HG02870 (cell line): ENCODE measurements around the gene MBD4.
"Not testable (repeated sequence)": the region's sequence is repeated elsewhere in the genome, so short reads cannot be mapped to it uniquely, and the experiment has no call there.

Experiments used
- ATAC-seq: cut with Tn5 transposase; IDR thresholded peaks from one replicate; pipeline ENCODE4 v1.9.1; 2021; ENCODE audit warnings: mild to moderate bottlenecking, moderate library complexity; ENCODE audit not compliant: unreplicated experiment

Gene MBD4

DNA sequence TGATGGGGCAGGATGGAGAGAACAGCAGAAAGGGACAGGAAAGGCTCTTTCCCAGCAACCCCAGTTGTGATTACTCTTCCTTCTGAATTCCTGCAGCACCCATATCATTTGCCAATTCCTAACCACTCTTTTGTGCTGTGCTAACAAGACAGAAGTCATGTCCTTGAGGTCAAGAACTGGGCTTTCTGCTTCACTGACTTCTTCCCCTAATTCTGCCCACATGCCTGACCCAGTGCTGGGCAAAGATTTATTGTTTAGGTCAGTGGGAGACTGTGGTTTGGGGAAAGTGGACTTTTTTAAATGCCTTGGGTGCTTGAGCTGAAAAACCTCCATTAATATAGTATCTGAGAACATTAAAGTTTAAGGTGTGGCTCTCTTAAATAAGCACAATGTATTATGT is 7.1 kb downstream of the MBD4 start:
- ATAC-seq: no peak

DNA sequence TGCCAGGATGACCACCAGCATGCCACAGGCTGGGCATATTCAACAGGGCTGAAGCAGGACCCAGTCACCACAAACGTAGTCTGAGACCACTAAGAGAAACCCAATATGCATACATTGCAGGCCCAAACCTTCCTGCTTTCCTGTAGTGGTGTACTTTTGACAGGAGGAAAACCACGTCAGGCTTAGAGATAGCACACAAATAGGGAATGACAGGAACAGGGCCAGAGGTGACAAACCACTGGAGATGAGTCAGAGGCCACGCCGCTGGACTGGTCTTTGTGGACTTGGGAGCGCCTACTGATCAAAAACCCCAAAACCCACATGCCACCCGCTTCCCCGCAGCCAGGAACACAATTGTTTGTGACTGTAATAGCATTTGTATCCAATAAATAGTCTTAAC is 7.7 kb downstream of the MBD4 start:
- ATAC-seq: no peak

DNA sequence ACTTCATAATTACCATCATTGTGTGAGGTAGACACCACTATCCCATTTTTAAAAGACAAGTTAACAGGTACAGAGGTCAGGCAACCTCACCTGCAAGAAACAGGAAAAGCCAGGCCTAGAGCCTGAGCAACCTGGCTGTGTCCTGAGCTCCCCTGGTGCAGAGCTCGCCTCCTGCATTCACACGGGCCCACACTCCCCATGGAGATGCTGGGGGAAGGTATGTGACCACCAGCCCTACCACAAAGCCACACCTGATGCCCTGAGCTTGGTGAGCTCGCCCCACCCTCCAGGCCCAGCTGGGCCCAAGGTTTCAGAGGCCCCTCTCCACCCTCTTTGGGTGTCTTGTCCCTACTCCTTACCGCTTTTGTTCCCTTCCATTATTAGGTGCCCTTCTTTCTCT is 10.1 kb downstream of the MBD4 start:
- ATAC-seq: no peak

DNA sequence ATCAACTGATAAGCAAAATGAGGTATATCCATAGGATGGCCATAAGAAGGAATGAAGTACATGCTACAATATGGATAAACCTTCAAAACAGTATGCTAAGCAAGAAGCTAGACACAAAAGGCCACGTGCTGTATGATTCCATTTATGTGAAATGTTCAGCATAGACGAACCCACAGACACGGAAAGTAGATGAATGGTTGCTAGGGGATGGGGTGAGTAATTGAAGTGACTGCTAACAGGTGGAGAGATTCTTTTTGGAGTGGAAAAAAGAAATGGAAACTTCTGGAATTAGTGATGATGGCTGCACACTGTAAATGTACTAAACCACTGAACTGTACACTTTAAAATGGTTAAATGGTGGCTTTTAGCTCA is 10.7 kb downstream of the MBD4 start:
- no peak for ATAC-seq

DNA sequence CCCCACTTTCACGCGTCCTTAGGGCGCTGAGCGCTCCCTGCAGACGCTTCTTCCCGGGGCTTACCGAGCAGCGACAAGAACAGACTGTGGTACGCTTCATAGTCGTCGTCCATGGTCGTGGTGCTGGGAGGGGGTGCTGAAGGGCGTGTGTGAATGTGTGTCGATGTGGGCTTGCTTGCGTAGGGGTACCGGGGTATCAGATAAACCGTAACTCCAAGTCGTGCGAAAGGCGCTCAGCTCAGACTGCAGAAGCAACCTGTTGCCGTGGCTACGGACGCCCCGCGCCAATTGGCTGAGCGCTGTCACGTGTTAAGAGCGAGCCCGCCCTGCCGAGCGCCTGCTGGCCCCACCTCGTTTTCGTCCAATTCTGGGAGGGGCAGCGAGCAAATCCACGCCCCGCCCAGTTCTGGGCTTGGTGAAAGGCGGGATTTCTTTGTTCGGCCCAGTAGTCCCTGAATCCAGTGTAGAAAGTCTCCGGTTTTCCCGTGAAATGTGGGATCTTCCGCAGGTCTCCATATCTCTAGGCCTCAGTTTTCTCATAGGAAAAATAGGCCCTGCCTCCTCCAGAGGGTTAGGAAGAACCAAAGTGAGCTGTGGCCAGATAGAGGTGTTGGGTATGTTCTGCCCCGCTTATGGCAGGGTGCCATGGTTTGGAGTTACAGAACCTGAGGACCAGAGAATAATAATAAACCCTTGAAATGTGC is 11.2 kb downstream of the MBD4 start, which contains the start of gene EFCAB12:
TSS of gene EFCAB12 (minus strand) at position 261 of the 704 bp plus-strand sequence. CDS start at position 113, 148 bp downstream.
- peak; percentile 82 for ATAC-seq

DNA sequence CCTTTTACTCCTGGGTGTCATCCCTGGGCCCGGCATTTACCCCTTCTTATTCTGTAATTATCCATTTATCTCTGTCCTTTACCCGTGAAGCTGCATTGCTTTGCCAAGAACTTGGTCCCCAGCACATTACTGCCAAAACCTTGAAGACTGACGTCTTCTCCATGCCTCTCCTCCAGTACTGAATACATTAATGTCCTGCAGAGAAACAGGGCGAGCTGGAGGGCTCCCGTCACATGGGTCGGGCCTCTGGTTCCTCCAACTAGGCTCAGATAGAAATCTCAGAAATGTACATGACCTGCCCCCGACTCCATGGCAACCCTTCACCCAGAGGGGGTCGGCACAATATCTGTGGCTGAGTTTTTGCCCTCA is 11.8 kb downstream of the MBD4 start:
- ATAC-seq: no peak

DNA sequence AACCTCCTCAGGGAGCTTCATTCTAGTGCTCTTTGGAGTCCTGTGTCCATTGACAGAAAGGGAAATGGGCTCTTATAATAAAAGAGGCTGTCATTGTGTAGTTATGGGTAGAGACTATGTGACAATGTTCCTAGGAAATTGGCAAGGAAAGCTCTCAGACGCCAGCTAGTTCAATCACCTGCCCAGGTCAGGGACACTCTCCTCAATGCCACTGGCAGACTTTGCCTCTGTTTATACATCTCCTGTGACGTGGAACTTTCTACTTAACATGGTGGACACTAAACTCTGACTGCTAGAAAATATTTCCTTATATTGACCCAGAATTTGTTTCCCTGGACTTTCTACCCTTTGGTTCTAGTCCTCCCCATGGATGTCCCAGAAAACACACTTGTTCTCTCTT is 14.1 kb downstream of the MBD4 start:
- no peak for ATAC-seq

DNA sequence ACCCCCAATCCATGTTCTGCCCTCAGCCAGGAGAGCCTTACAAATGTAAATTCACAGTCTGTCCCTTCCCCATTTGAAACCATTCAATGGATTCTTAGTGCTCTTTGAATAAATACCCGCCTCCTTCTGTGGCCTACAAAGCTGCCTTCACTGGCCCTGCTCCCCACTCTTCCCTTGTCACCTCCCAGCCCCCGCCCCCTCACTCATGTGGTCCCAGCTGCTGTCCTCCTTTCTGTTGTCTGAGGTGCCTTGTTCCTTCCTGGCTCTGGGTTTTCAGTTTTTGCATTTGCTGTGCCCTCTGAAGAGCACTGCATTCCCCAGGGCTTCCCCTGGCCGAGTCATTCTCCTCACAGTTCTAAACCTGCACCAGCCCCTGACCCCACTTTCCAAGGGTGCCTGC is 14.5 kb downstream of the MBD4 start:
- ATAC-seq: no peak

DNA sequence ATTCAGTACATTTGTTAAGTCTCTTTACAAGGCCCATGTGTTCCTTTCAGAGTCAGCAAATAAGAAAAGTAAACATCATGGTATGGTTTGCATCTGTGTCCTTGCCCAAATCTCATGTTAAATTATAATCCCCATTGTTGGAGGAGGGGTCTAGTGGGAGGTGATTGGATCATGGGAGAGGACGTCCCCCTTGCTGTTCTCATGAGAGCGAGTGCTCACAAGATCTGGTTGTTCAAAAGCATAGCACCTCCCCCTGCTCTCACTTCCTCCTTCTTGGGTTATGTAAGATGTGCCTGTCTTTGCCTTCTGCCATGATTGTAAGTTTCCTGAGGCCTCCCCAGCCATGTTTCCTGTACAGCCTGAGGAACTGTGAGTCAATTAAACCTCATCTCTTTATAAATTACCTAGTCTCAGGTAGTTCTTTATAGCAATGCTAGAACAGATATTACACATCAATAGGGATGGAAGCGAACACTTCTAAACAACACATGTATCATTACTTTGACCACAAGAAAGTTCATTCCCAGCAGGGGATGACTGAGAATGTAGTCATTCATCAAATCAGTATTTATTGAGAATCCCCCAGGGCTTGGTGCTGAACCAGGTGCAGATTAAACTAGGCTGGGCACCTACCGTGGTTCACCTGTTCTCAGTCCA is 15.4 kb downstream of the MBD4 start:
- peak; percentile 47 for ATAC-seq

DNA sequence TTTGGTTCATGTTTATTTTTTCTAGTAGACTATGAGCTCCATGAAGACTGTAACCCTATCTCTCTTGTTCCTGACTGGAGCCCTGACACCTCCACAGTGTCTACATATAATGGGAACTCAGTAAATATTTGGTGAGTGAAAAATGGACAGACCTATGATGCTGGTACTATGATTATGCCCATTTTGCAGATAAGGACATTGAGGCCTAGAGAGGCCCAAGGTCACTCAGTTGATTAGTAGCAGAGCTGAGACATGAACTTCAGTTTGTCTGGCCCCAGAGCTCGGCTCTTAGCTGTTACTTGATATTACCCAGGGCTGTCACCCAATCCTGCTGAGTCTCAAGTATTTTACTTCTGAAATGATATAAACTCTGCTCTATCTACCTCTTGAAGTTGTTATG is 16.9 kb downstream of the MBD4 start:
- ATAC-seq: no peak

DNA sequence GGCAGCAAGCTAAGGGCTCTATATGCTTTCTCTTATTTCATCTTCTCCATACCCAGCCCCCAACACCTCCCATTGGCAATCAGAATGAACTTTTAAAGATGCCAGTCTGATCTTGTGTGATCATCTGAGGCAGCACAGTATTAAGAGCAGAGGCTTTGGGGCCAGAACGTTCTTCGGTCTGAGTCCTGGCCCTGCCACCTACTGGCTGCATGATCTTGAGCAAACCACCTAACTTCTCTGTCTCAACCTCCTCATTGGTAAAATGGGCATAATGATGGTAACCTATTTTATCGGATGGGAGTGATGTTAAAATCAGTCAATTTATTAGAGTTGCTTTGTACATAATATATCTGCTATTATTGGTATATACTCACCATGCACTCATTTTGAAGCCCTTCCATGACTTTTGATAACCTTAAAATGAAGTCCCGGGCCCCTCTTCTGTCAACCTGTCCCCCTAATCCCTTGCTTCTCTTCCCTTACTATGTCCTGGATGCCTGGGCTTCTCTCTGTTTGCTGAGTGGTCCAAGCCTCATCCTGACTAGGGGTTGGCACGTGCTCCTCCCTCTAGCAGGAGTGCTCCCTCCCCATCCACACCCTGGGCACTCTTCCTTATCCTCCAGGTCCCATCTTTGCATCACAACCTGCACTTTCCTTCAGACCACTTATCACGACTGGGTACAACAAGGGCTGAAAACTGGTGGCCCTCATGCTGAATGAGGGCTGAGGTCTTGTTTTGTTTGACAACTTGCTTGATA is 17.6 kb downstream of the MBD4 start:
- ATAC-seq: no peak

DNA sequence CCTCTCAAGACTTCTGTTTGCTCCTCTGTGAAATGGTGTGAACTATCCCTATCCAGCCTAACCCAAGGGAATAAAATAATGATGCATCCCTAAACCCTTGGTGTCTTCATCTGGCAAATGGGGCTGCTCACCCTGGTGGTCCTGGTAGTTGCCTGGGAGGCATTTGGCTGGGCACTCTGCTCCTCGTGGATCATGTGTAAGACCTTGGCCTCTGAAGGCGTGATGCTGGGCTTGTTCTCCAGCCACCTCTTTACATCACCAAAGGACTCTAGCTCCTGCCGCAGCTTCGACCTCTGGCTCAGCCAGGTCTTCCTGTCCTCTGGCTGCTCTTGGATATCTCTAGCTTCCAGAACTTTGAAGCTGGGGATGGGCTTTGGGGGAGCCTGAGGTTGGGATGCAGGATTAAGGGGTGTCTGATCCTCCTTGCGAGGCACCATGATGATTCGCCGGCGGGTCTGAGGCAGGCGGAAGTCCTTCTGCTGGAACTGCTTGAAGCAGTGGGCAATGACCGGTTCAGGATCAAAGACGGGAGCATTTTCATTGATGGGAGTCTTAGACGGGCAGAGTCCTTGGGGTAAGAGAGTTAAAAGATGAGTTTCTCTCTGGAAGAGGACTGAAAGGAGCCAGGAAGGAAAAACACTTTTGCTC is 18.4 kb downstream of the MBD4 start:
- no peak for ATAC-seq

DNA sequence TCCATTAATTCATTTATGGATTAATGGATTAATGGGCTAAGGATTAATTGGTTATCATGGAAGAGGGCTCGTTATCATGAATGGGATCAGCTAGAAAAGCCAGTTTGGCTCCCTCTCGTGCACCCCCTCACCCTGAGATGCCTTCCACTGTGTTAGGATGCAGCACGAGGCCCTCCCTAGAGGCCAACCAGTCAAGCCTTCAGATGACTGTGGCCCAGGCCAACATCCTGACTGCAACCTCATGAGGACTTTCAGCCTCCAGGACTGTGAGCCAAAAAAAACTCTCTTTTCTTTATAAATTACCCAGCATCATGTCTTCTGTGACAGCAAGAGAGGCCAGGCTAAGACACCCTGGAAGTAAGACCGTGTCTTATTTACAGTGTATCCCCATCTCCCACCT is 20.3 kb downstream of the MBD4 start:
- no peak for ATAC-seq

DNA sequence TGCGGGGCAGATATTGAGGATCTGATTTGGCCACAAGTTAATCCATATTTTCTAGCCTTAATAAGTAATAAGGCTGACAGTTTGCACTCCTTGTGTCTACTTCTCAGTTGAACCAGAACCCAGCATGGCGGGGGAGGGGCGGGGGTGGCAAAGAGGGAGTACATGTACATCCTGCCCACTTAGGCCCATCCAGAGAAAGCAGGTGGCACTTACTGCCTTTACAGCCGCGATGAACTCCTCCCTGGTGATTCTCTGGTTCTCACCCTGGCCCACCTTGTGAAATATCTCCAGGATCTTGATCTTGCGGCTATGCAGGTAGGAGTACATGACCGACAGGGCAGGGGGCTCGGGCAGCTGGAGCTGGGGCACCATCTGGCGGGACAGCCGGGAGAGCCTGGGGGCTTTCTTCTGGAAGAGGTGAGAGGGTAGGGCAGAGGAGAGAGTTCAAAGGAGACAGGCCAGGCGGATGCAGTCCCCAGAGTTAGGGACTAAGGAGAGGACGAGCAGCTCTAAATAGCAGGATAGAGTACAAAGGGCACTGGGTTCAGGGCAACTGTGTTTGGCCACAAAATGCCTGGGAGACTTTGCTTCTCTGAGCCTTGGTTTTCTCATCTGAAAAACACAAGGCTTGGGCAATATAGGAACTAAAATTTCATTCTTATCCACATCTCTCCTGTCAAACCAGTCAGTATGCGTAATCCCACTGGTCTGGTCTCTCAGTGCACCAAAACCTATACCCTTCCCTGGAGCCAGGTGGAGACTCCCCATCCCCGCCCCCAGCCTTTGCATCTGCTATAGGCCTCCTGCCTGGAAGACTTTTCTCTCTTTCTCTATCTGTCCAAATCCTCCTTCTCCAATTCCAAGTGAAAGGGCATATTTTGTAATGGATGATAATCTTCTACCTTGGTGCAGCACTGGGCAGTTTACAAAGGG is 21.4 kb downstream of the MBD4 start:
- no peak for ATAC-seq

DNA sequence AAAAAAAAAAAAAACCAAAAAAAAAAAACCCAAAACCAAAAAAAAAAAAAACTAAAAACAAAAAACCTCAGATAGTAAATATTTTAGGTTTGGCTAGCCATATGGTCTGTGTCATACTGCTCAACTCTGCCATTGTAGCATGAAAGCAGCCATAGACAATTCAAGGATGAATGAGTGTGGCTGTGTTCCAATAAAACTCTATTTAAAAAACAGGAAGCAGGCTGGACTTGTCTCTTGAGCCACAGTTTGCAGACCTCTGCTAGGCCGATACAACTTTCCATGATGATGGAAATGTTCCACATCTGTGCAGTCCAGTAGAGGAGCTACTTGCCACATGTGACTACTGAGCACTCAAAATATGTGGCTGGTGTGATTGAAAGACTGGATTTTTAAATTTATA is 22.4 kb downstream of the MBD4 start:
- ATAC-seq: no peak

DNA sequence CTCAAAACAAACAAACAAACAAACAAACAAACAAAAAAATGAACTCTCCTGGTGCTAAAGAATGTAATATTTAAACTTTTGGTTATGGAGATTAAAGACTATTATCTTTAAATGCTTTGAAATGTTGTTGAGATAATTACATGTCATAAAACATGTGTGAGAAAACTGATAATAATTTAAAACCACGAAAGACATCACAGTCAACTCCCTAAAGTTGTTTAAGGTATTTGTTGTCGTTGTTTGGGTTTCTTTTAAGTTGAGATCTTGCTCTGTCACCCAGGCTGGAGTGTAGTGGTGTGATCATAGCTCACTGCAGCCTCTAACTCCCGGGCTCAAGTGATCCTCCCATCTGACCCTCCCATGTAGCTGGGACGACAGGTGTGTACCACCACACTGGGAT is 23.3 kb downstream of the MBD4 start:
- ATAC-seq: no peak

DNA sequence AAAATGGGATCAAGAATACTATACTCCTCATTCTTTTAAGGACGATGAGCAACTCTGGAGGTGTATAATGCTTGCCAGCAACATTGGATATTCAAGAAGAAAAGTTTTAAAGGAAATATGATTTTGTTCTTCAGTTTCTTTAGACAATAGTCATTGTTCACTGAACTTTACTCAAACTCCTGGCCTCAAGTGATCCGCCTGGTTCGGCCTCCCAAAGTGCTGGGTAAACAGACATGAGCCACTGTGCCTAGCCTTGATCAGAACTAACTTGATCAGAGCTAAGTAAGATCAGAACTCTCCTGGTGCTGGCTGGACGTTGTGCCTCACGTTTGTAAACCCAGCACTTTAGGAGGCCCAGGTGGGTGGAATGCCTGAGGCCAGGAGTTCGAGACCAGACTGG is 23.9 kb downstream of the MBD4 start:
- no peak for ATAC-seq

DNA sequence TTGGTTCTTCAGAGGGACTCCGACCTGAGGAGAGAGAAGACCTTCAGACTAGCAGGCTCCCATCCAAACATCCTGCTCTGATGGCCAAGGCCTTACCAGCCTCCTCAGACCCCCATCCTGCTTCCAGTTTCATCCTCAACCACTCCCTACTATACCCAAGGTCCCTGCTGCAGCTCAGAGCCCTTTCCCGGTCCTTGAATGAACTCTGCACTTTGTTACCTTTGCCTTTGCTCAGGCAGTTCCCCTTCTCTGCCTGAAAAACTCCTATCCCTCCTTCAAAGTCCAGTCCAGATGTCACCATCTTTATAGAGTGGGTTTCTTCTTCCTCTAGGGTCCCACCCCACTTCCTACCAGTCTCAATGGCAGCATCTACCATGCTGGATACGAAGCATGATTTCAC is 24.4 kb downstream of the MBD4 start:
- no peak for ATAC-seq

DNA sequence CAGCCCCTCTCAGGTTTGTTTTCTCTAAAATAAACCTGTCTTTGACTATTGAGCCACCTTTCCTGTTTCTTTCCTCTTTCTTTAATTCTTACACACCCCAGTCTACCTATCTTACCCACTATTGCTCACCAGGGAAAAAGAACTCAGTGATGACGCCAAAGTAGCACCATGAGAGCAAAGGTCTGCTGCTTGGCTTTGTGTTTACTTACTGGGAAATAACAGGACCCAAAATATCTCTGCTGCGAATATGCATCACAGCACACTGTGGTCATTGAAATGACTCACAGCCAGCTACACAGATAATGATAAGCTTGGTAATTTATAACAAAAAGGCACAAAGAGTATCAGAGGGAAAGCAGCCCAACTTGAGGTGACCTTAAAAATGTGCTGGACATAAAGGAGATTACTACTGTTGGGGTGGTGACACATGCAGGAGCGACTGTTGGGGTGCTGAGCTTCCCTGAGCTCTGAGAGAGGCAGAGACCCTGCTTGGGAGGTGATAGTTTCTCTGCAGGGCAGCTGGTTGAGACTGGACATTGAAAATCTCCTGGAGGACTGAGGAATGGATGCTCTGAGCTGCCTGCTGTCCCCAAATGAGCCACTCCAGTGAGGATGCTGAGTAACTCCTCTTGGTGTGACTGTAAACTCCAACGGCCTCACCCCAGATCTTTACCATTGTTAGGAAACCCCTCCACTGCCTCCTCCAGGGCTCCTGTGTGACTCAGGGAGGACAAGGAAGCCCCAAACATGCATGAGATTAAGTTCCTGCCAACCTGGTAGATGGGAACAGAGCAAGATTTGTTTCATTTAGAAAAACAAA is 25.9 kb downstream of the MBD4 start:
- peak; percentile 84 for ATAC-seq

DNA sequence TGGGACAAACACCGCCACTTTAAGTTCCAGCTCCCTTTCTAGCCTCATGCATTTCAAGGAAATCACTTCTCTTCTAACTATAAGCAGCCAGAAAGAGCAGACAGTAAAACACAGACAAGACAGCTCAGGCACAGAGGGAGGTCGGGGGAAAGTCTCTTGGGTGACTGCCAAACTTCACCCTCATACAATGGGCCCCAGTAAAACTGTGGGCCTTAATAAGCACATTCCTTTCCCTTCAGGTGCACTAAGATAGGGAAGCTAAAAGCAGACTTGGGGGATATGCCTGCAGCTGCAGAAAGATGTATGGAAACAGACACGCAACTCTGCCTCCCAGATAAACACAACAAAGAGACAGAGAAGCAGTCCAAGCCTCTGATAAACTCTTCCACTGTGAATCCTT is 26.5 kb downstream of the MBD4 start:
- not testable (repeated sequence) for ATAC-seq
